NCI-H1417 (cell line): ENCODE data around the gene MAP3K7.

Source experiments
- DNase-seq, 3 experiments: peaks; one replicate each; lab custom pipeline; 2025; lab: John Stamatoyannopoulos, UW

MAP3K7 gene

GRCh38 chr6:90530882-90531281 is 56.0 kb downstream of the MAP3K7 start:
- no peak for DNase-seq

GRCh38 chr6:90525421-90525820 is 61.5 kb downstream of the MAP3K7 start:
- no peak for DNase-seq

- DNase-seq, result no peak
Measured at GRCh38 chr6:90523779-90524310, 63.0 kb downstream of the MAP3K7 start.

- no peak for DNase-seq
Measured at GRCh38 chr6:90521955-90522354, 64.9 kb downstream of the MAP3K7 start.

GRCh38 chr6:90516074-90516660 is 70.7 kb downstream of the MAP3K7 start:
- no peak for DNase-seq

- DNase-seq, result no peak
Measured at GRCh38 chr6:90514496-90514895, 72.4 kb downstream of the MAP3K7 start.

GRCh38 chr6:90508753-90509152 is 78.1 kb downstream of the MAP3K7 start:
- DNase-seq, result no peak

- DNase-seq, result peak in 2 of 3 experiments; percentile 69 to 86
Measured at GRCh38 chr6:90502866-90503407, 83.9 kb downstream of the MAP3K7 start.

GRCh38 chr6:90502381-90502780 is 84.5 kb downstream of the MAP3K7 start:
- peak; percentile 34 to 88 (median 44) for DNase-seq

GRCh38 chr6:90500458-90500857 is 86.4 kb downstream of the MAP3K7 start:
- DNase-seq, result no peak

- no peak for DNase-seq
Measured at GRCh38 chr6:90497411-90497810, 89.5 kb downstream of the MAP3K7 start.

GRCh38 chr6:90496258-90497016 is 90.4 kb downstream of the MAP3K7 start:
- DNase-seq, result no peak

GRCh38 chr6:90495216-90495817 is 91.6 kb downstream of the MAP3K7 start:
- DNase-seq, result no peak

GRCh38 chr6:90494067-90494780 is 92.6 kb downstream of the MAP3K7 start:
- DNase-seq, result no peak

GRCh38 chr6:90493332-90493731 is 93.5 kb downstream of the MAP3K7 start:
- no peak for DNase-seq

- DNase-seq, result no peak
Measured at GRCh38 chr6:90492798-90493197, 94.1 kb downstream of the MAP3K7 start.

GRCh38 chr6:90492369-90492768 is 94.5 kb downstream of the MAP3K7 start:
- DNase-seq, result no peak

- no peak for DNase-seq
Measured at GRCh38 chr6:90490030-90490716, 96.7 kb downstream of the MAP3K7 start.

GRCh38 chr6:90488816-90489215 is 98.1 kb downstream of the MAP3K7 start:
- no peak for DNase-seq

- DNase-seq, result no peak
Measured at GRCh38 chr6:90485635-90486277, 101.1 kb downstream of the MAP3K7 start.

- peak in 1 of 3 experiments; percentile 38 for DNase-seq
Measured at GRCh38 chr6:90484903-90485302, 102.0 kb downstream of the MAP3K7 start.
